Measurements from ENCODE around the gene SIM2.

The SIM2 gene

GRCh38 chr21:36784947-36785346 lies 86.0 kb downstream of the SIM2 start:
- WGBS, 2 experiments: 74 to 78% methylated on average over 12 of the region's 12 CpGs
- H3K4me1 ChIP-seq (ENCODE audit: control insufficient read depth, insufficient read depth, low read length): peaks cover 3% of the 10 kb centered on the region

GRCh38 chr21:36785615-36786014 lies 86.7 kb downstream of the SIM2 start:
- 94 to 100% methylated on average over 2 of the region's 2 CpGs for WGBS, 2 experiments
- peaks cover 4% of the 10 kb centered on the region for H3K4me1 ChIP-seq (ENCODE audit: control insufficient read depth, insufficient read depth, low read length)
- no peaks in the 10 kb centered on the region for H3K9me3 ChIP-seq (ENCODE audit: control insufficient read depth, low read length)
- no peaks in the 10 kb centered on the region for H3K36me3 ChIP-seq (ENCODE audit: control insufficient read depth, insufficient read depth, low read length)
- no peak overlapping the region for H3K27ac ChIP-seq (ENCODE audit: insufficient read depth, low read depth, low read length, poor library complexity, severe bottlenecking)
- H3K27me3 ChIP-seq (ENCODE audit: control insufficient read depth, insufficient read depth, low read length, poor library complexity, severe bottlenecking): no peaks in the 10 kb centered on the region
- no peak overlapping the region for H3K4me3 ChIP-seq (ENCODE audit: insufficient read depth, low read depth, low read length)

More at GRCh38 chr21:36784947-36785346, 86.0 kb downstream of the SIM2 start:
- no peak overlapping the region for H3K4me3 ChIP-seq (ENCODE audit: insufficient read depth, low read depth, low read length)
- H3K36me3 ChIP-seq (ENCODE audit: control insufficient read depth, insufficient read depth, low read length): no peaks in the 10 kb centered on the region
- no peaks in the 10 kb centered on the region for H3K27me3 ChIP-seq (ENCODE audit: control insufficient read depth, insufficient read depth, low read length, poor library complexity, severe bottlenecking)
- no peaks in the 10 kb centered on the region for H3K9me3 ChIP-seq (ENCODE audit: control insufficient read depth, low read length)
- no peak overlapping the region for H3K27ac ChIP-seq (ENCODE audit: insufficient read depth, low read depth, low read length, poor library complexity, severe bottlenecking)

GRCh38 chr21:36786186-36786585 lies 87.3 kb downstream of the SIM2 start:
- Histone ChIP-seq H3K36me3 (ENCODE audit: control insufficient read depth, insufficient read depth, low read length) (no peaks in the 10 kb centered on the region), H3K4me1 (ENCODE audit: control insufficient read depth, insufficient read depth, low read length) (peaks cover 9% of the 10 kb centered on the region), H3K27ac (ENCODE audit: insufficient read depth, low read depth, low read length, poor library complexity, severe bottlenecking) (no peak overlapping the region), H3K9me3 (ENCODE audit: control insufficient read depth, low read length) (no peaks in the 10 kb centered on the region), H3K4me3 (ENCODE audit: insufficient read depth, low read depth, low read length) (no peak overlapping the region), H3K27me3 (ENCODE audit: control insufficient read depth, insufficient read depth, low read length, poor library complexity, severe bottlenecking) (no peaks in the 10 kb centered on the region)
- 93 to 98% methylated on average over 3 of the region's 4 CpGs for WGBS, 2 experiments

- Histone ChIP-seq H3K4me1 (ENCODE audit: control insufficient read depth, insufficient read depth, low read length) (peaks cover 20% of the 10 kb centered on the region), H3K27ac (ENCODE audit: insufficient read depth, low read depth, low read length, poor library complexity, severe bottlenecking) (no peak overlapping the region), H3K9me3 (ENCODE audit: control insufficient read depth, low read length) (no peaks in the 10 kb centered on the region), H3K27me3 (ENCODE audit: control insufficient read depth, insufficient read depth, low read length, poor library complexity, severe bottlenecking) (no peaks in the 10 kb centered on the region), H3K36me3 (ENCODE audit: control insufficient read depth, insufficient read depth, low read length) (no peaks in the 10 kb centered on the region), H3K4me3 (ENCODE audit: insufficient read depth, low read depth, low read length) (no peak overlapping the region)
- WGBS, 2 experiments: 94 to 96% methylated on average over 12 of the region's 12 CpGs
These were observed 89.3 kb downstream of the SIM2 start for GRCh38 chr21:36788120-36788638.

GRCh38 chr21:36790616-36791015 lies 91.7 kb downstream of the SIM2 start:
- no peaks in the 10 kb centered on the region for H3K27me3 ChIP-seq (ENCODE audit: control insufficient read depth, insufficient read depth, low read length, poor library complexity, severe bottlenecking)
- H3K9me3 ChIP-seq (ENCODE audit: control insufficient read depth, low read length): no peaks in the 10 kb centered on the region
- no peaks in the 10 kb centered on the region for H3K36me3 ChIP-seq (ENCODE audit: control insufficient read depth, insufficient read depth, low read length)
- no peak overlapping the region for H3K4me3 ChIP-seq (ENCODE audit: insufficient read depth, low read depth, low read length)
- 92 to 94% methylated on average over 7 of the region's 7 CpGs for WGBS, 2 experiments
- no peak overlapping the region for H3K27ac ChIP-seq (ENCODE audit: insufficient read depth, low read depth, low read length, poor library complexity, severe bottlenecking)
- H3K4me1 ChIP-seq (ENCODE audit: control insufficient read depth, insufficient read depth, low read length): peaks cover 17% of the 10 kb centered on the region

- Histone ChIP-seq H3K27ac (ENCODE audit: insufficient read depth, low read depth, low read length, poor library complexity, severe bottlenecking) (no peak overlapping the region), H3K9me3 (ENCODE audit: control insufficient read depth, low read length) (no peaks in the 10 kb centered on the region), H3K36me3 (ENCODE audit: control insufficient read depth, insufficient read depth, low read length) (no peaks in the 10 kb centered on the region), H3K27me3 (ENCODE audit: control insufficient read depth, insufficient read depth, low read length, poor library complexity, severe bottlenecking) (no peaks in the 10 kb centered on the region), H3K4me3 (ENCODE audit: insufficient read depth, low read depth, low read length) (no peak overlapping the region), H3K4me1 (ENCODE audit: control insufficient read depth, insufficient read depth, low read length) (peaks cover 17% of the 10 kb centered on the region)
- WGBS, 2 experiments: 93 to 95% methylated on average over 7 to 10 of the region's 10 CpGs
These were observed 92.3 kb downstream of the SIM2 start for GRCh38 chr21:36791180-36791579.

- H3K4me3 ChIP-seq (ENCODE audit: insufficient read depth, low read depth, low read length): no peak overlapping the region
- H3K9me3 ChIP-seq (ENCODE audit: control insufficient read depth, low read length): no peaks in the 10 kb centered on the region
- H3K36me3 ChIP-seq (ENCODE audit: control insufficient read depth, insufficient read depth, low read length): no peaks in the 10 kb centered on the region
- peaks cover 17% of the 10 kb centered on the region for H3K4me1 ChIP-seq (ENCODE audit: control insufficient read depth, insufficient read depth, low read length)
- peak overlapping the region; percentile 69 for H3K27ac ChIP-seq (ENCODE audit: insufficient read depth, low read depth, low read length, poor library complexity, severe bottlenecking)
- 49 to 50% methylated on average over 21 of the region's 21 CpGs for WGBS, 2 experiments
- H3K27me3 ChIP-seq (ENCODE audit: control insufficient read depth, insufficient read depth, low read length, poor library complexity, severe bottlenecking): no peaks in the 10 kb centered on the region
These were observed 93.0 kb downstream of the SIM2 start for GRCh38 chr21:36791695-36792470.

GRCh38 chr21:36792505-36792967 lies 93.6 kb downstream of the SIM2 start:
- no peak overlapping the region for H3K27ac ChIP-seq (ENCODE audit: insufficient read depth, low read depth, low read length, poor library complexity, severe bottlenecking)
- WGBS, 2 experiments: 72% methylated on average over 6 of the region's 6 CpGs
- no peaks in the 10 kb centered on the region for H3K9me3 ChIP-seq (ENCODE audit: control insufficient read depth, low read length)
- no peak overlapping the region for H3K4me3 ChIP-seq (ENCODE audit: insufficient read depth, low read depth, low read length)
- no peaks in the 10 kb centered on the region for H3K27me3 ChIP-seq (ENCODE audit: control insufficient read depth, insufficient read depth, low read length, poor library complexity, severe bottlenecking)
- no peaks in the 10 kb centered on the region for H3K36me3 ChIP-seq (ENCODE audit: control insufficient read depth, insufficient read depth, low read length)
- peaks cover 17% of the 10 kb centered on the region for H3K4me1 ChIP-seq (ENCODE audit: control insufficient read depth, insufficient read depth, low read length)

- Histone ChIP-seq H3K27me3 (ENCODE audit: control insufficient read depth, insufficient read depth, low read length, poor library complexity, severe bottlenecking) (no peaks in the 10 kb centered on the region), H3K27ac (ENCODE audit: insufficient read depth, low read depth, low read length, poor library complexity, severe bottlenecking) (no peak overlapping the region), H3K36me3 (ENCODE audit: control insufficient read depth, insufficient read depth, low read length) (no peaks in the 10 kb centered on the region), H3K9me3 (ENCODE audit: control insufficient read depth, low read length) (peaks cover 6% of the 10 kb centered on the region), H3K4me1 (ENCODE audit: control insufficient read depth, insufficient read depth, low read length) (peaks cover 12% of the 10 kb centered on the region), H3K4me3 (ENCODE audit: insufficient read depth, low read depth, low read length) (no peak overlapping the region)
- 95 to 100% methylated on average over 2 of the region's 2 CpGs for WGBS, 2 experiments
These were observed 97.2 kb downstream of the SIM2 start for GRCh38 chr21:36796070-36796469.

GRCh38 chr21:36798491-36798890 lies 99.6 kb downstream of the SIM2 start:
- H3K36me3 ChIP-seq (ENCODE audit: control insufficient read depth, insufficient read depth, low read length): no peaks in the 10 kb centered on the region
- no peak overlapping the region for H3K27ac ChIP-seq (ENCODE audit: insufficient read depth, low read depth, low read length, poor library complexity, severe bottlenecking)
- no peaks in the 10 kb centered on the region for H3K27me3 ChIP-seq (ENCODE audit: control insufficient read depth, insufficient read depth, low read length, poor library complexity, severe bottlenecking)
- H3K4me3 ChIP-seq (ENCODE audit: insufficient read depth, low read depth, low read length): no peak overlapping the region
- H3K9me3 ChIP-seq (ENCODE audit: control insufficient read depth, low read length): peaks cover 6% of the 10 kb centered on the region
- H3K4me1 ChIP-seq (ENCODE audit: control insufficient read depth, insufficient read depth, low read length): no peaks in the 10 kb centered on the region

Data from ectodermal cell (in vitro differentiated cells).